Measurements from ENCODE around the gene COL27A1.

DNA sequence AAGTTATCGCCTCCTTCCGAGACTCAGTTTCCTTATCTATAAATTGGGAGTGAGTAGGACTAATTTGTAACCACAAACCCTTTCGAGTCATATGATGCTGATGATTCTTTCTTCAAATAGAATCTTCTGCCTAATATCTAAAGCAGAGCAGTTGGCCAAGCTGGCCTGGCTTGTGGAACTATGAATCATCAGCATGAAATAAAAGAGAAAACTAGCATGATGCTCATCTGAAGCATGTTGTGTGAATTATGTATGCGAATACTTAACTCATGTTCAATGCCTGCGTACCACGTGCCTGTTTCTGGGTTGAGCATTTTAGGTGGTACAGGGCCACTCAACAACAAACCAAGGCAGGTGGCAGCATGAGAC lies 152.5 kb downstream of the COL27A1 start:
- TF ChIP-seq RARB (CRISPR knock-in tag; IDR thresholded peaks at IDR 0.05) (no peak), PPARA (CRISPR knock-in tag; IDR thresholded peaks at IDR 0.05; ENCODE audit: borderline replicate concordance) (no peak), ESRRG (CRISPR knock-in tag; IDR thresholded peaks at IDR 0.05) (no peak), ZNF8 (CRISPR knock-in tag; IDR thresholded peaks at IDR 0.05) (no peak), ARNTL (CRISPR knock-in tag; IDR thresholded peaks at IDR 0.05; ENCODE audit: borderline replicate concordance, low read depth) (no peak), SNAI2 (CRISPR knock-in tag; IDR thresholded peaks at IDR 0.05) (no peak)
- TF ChIP-seq, protein P1, sequence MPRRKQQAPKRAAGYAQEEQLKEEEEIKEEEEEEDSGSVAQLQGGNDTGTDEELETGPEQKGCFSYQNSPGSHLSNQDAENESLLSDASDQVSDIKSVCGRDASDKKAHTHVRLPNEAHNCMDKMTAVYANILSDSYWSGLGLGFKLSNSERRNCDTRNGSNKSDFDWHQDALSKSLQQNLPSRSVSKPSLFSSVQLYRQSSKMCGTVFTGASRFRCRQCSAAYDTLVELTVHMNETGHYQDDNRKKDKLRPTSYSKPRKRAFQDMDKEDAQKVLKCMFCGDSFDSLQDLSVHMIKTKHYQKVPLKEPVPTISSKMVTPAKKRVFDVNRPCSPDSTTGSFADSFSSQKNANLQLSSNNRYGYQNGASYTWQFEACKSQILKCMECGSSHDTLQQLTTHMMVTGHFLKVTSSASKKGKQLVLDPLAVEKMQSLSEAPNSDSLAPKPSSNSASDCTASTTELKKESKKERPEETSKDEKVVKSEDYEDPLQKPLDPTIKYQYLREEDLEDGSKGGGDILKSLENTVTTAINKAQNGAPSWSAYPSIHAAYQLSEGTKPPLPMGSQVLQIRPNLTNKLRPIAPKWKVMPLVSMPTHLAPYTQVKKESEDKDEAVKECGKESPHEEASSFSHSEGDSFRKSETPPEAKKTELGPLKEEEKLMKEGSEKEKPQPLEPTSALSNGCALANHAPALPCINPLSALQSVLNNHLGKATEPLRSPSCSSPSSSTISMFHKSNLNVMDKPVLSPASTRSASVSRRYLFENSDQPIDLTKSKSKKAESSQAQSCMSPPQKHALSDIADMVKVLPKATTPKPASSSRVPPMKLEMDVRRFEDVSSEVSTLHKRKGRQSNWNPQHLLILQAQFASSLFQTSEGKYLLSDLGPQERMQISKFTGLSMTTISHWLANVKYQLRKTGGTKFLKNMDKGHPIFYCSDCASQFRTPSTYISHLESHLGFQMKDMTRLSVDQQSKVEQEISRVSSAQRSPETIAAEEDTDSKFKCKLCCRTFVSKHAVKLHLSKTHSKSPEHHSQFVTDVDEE (CRISPR knock-in tag; IDR thresholded peaks at IDR 0.05) = no peak
- TF ChIP-seq, protein P2, sequence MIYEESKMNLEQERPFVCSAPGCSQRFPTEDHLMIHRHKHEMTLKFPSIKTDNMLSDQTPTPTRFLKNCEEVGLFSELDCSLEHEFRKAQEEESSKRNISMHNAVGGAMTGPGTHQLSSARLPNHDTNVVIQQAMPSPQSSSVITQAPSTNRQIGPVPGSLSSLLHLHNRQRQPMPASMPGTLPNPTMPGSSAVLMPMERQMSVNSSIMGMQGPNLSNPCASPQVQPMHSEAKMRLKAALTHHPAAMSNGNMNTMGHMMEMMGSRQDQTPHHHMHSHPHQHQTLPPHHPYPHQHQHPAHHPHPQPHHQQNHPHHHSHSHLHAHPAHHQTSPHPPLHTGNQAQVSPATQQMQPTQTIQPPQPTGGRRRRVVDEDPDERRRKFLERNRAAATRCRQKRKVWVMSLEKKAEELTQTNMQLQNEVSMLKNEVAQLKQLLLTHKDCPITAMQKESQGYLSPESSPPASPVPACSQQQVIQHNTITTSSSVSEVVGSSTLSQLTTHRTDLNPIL (CRISPR knock-in tag; IDR thresholded peaks at IDR 0.05; ENCODE audit: low read depth) = no peak
- TF ChIP-seq, protein P3, sequence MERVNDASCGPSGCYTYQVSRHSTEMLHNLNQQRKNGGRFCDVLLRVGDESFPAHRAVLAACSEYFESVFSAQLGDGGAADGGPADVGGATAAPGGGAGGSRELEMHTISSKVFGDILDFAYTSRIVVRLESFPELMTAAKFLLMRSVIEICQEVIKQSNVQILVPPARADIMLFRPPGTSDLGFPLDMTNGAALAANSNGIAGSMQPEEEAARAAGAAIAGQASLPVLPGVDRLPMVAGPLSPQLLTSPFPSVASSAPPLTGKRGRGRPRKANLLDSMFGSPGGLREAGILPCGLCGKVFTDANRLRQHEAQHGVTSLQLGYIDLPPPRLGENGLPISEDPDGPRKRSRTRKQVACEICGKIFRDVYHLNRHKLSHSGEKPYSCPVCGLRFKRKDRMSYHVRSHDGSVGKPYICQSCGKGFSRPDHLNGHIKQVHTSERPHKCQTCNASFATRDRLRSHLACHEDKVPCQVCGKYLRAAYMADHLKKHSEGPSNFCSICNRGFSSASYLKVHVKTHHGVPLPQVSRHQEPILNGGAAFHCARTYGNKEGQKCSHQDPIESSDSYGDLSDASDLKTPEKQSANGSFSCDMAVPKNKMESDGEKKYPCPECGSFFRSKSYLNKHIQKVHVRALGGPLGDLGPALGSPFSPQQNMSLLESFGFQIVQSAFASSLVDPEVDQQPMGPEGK (CRISPR knock-in tag; IDR thresholded peaks at IDR 0.05; ENCODE audit: borderline replicate concordance) = no peak
